Testis (tissue), 2 donors: ENCODE results near the gene EXOC4.

ENCODE experiments used
- CTCF ChIP-seq, 3 experiments: fragments of 450-650 bp in 2 of 3; fragments of 200-600 bp in 1 of 3; sonication (generic) in 1 of 3; IDR thresholded peaks; one replicate each; pipeline ENCODE4 v1.5.1; 2016 to 2019; ENCODE audit warnings: antibody characterized with exemption in 3 of 3, mild to moderate bottlenecking in 2 of 3, moderate library complexity in 1 of 3
- POLR2A ChIP-seq: fragments of 450-650 bp; IDR thresholded peaks from one replicate; pipeline ENCODE4 v1.6.1; 2017; ENCODE audit warnings: antibody characterized with exemption, mild to moderate bottlenecking, moderate library complexity

GRCh38 chr7:133246558-133246957 is 6.3 kb upstream of the EXOC4 start:
- TF ChIP-seq CTCF (IDR thresholded peaks at IDR 0.05) (no peak), POLR2A (no peak)
